HG03039 (cell line): ENCODE results near the gene NOTCH2.
"Not testable (repeated sequence)": the region's sequence is repeated elsewhere in the genome, so short reads cannot be mapped to it uniquely, and the experiment has no call there.

Experiments
- ATAC-seq: cut with Tn5 transposase; IDR thresholded peaks from one replicate; pipeline ENCODE4 v1.9.1; 2021; ENCODE audit warnings: mild to moderate bottlenecking, moderate library complexity; ENCODE audit not compliant: unreplicated experiment

The NOTCH2 gene

GRCh38 chr1:119975582-119976254 lies 93.7 kb downstream of the NOTCH2 start:
- not testable (repeated sequence) for ATAC-seq

DNA sequence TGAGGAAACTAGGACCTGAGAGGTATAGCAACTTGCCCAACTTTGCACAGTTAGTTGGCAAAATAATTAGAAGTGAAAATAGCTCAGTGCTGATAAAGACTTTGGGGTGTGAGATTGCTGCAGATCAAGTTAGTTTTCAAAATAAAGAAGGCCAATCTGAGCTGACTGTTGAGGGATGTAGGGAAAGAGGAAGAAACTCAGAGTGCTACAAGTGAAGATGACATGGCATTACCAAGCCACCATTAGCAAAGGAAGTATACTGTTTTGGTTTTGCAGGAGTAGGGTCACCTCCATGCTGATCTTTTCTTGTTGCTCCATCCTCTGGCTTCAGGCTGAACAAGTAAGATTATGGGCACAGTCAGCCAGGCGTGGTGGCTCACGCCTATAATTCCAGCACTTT lies 94.5 kb downstream of the NOTCH2 start:
- ATAC-seq: no peak

GRCh38 chr1:119974013-119974412 lies 95.4 kb downstream of the NOTCH2 start:
- ATAC-seq: no peak

GRCh38 chr1:119971710-119972570 lies 97.5 kb downstream of the NOTCH2 start:
- no peak for ATAC-seq

DNA sequence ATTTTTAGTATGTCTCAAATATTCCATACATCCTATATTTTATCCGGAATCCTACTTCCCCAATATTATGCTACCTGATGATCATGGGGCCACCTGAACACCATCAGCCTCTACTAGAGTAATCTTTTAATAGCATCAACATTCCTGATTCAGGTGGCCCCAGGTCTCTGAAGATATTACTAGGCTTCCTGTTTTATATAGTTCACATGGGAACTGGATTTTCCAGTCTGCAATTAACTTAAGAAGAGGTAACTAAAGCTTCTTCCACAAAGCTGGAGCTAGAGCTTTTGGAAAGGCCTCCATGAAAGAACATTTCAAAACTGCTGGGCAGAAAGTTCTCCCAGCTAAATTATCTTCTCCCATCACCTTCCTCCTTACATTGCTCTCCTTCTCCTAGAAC lies 100.9 kb downstream of the NOTCH2 start:
- no peak for ATAC-seq

DNA sequence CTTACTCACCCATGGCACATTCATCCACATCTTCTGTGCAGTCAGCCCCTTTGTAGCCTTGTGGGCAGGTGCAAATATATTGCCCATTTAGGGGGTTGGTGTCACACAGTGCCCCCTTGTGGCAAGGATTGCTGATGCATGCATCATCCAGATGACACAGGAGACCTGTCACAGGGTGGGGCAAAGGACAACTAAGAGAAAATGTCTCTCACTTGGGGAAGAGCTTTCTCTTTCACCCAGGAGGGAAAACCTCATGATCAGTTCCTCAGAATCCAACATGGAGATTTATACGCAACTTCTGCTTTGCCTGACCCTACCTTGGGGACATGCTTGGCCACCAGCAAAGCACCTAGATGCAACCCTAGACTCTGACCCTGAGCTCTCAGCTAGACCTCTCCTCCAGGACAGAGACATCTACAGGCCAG lies 101.4 kb downstream of the NOTCH2 start:
- peak; percentile 89 for ATAC-seq

GRCh38 chr1:119966681-119967080 lies 102.8 kb downstream of the NOTCH2 start:
- no peak for ATAC-seq

GRCh38 chr1:119966020-119966419 lies 103.4 kb downstream of the NOTCH2 start:
- ATAC-seq: no peak

- ATAC-seq: no peak
Measured at GRCh38 chr1:119964673-119965363, 104.6 kb downstream of the NOTCH2 start.

DNA sequence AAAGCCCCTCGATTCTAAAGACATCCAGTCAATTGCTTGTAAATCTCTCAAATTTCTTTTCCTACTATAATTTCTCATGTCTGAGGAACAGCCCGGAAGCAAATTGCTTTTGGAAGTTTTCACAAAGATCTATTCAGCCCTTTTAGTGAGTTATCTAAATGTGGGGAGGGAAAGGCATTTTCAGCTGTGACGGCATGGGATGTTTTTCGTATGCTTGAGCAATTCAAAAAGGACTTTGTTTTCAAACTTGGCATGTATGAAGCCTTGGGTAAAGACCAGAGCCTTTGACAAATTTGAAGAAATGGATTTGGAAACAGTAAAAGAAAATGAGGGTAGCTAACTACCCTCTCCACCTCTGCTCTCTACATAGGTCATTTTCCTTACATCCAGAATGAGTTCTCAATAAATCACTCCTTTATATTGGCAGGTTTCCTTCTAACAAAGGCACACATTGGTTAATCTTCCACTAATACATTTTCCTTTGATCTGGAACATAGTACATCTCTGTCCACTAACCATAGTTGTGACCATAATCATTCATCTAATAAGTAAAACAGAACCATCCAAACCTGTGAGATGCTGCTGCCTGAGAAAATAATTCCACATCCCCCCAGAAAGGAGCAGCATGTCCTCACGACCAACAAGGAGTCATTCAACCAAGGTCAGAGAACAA lies 107.0 kb downstream of the NOTCH2 start:
- no peak for ATAC-seq

- no peak for ATAC-seq
Measured at GRCh38 chr1:119960501-119960900, 109.0 kb downstream of the NOTCH2 start.

GRCh38 chr1:119959268-119960220 lies 109.9 kb downstream of the NOTCH2 start:
- ATAC-seq: no peak

DNA sequence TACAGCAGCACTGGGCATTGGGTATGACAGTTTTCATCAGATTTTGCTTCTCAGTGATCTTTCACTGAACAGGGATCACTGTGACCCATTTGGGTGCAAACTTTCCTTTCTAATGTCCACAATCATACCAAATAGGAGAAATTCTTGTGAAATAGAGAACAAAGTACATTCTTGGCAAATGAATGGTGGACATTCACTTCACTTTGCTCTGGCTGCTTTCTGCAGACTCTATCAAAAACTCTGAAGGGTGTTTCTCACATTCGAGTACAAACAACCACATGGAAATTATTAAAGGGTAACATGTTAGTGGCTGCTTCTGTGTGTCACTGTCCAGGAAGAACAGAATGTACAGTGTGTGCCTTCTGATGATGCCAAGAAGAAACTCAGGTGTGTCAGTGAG lies 111.2 kb downstream of the NOTCH2 start:
- no peak for ATAC-seq

- no peak for ATAC-seq
Measured at GRCh38 chr1:119956306-119956705, 113.2 kb downstream of the NOTCH2 start.

DNA sequence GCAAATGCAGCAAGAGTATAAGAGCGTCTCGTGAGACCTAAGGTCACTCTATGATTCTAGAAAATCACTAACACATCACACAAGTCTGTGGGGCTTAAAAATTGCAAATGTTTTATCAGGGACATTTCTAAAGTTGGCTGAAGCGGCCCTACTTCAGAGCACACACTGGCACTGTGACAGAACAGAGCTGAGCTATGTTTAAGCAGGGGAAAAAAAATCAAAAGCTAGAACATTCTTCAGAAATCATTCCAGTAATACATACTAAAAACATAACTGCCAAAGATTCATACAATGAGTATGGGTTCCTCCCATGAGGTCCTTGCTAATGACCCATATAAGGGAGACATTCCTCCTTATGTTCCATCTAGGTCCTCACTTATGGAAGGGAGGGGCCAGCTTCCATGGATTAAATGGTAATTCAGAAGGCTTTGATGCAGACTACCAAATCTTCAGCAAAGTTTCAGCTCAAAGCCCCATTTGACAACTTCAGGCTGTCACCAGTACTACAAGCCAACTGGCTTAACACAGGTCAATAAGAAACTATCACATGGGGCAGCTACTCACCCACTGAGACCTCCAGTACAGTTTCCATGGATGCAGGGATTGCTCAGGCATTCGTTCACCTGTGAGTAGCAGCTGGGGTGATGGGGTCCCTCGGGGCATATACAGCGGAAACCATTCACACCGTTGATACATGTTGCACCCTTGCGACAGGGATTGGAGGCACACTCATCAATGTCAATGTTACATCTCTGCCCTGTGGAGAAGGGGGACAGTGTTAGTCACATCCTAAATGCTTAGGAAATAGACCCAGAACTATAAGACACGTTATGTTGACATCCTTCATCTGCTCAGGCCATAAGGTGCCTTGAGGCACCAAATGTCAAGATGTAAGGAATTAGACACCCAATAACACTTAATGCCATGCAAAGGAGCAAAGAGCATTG lies 114.7 kb downstream of the NOTCH2 start:
- no peak for ATAC-seq

- ATAC-seq: no peak
Measured at GRCh38 chr1:119953266-119953998, 116.0 kb downstream of the NOTCH2 start.

DNA sequence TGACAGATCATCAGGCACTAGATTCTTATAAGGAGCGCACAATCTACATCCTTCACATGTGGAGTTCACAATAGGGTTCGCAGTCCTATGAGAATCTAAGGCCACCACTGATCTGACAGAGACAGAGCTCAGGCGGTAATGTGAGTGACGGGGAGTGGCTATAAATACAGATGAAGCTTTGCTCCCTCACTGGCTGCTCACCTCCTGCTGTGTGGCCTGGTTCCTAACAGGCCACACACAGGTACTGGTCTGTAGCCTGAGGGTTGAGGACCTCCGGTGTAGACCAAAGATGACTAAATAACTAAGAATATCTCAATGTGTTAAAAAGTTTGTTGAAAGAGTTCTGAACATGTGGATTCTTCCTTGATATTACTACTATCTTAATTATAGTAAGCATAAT lies 117.0 kb downstream of the NOTCH2 start:
- ATAC-seq: no peak
